HUES64 (cell line): ENCODE measurements around the gene MPG.

ENCODE experiments used
- H3K27ac ChIP-seq: 2 replicates; pipeline ENCODE4 v1.7.0; 2013; ENCODE audit warnings: low read depth, low read length, inconsistent platforms
- H3K27me3 ChIP-seq: 2 replicates; pipeline ENCODE4 v1.6.1; 2013; ENCODE audit warnings: mild to moderate bottlenecking, low read length; ENCODE audit not compliant: insufficient read depth
- H3K36me3 ChIP-seq: 2 replicates; pipeline ENCODE4 v1.6.1; 2013; ENCODE audit warnings: mild to moderate bottlenecking, low read length; ENCODE audit not compliant: insufficient read depth
- H3K4me1 ChIP-seq: 2 replicates; pipeline ENCODE4 v1.6.1; 2013; ENCODE audit warnings: mild to moderate bottlenecking, low read length, moderate library complexity; ENCODE audit not compliant: insufficient read depth
- H3K4me3 ChIP-seq: 2 replicates; pipeline ENCODE4 v1.5.1; 2013; ENCODE audit warnings: mild to moderate bottlenecking, low read length, moderate library complexity
- H3K9ac ChIP-seq: 2 replicates; pipeline ENCODE4 v1.6.1; 2013; ENCODE audit warnings: mild to moderate bottlenecking, low read depth, low read length
- H3K9me3 ChIP-seq: 2 replicates; pipeline ENCODE4 v1.6.1; 2013; ENCODE audit warnings: low read depth, low read length; ENCODE audit not compliant: insufficient read depth
- WGBS: fragments of 150-250, 120-280 bp; methylation state at CpG from one replicate; pipeline ENCODE4 v1.1.7; 2013; ENCODE audit warnings: missing lambda C conversion rate; 5-methylcytosine and 5-hydroxymethylcytosine counted together

Gene MPG

GRCh38 chr16:104928-105327, 26.9 kb downstream of the MPG start:
- H3K27me3 ChIP-seq: no peaks in the 10 kb centered on the region
- H3K27ac ChIP-seq: no peak overlapping the region
- peaks cover 11% of the 10 kb centered on the region for H3K36me3 ChIP-seq
- H3K9me3 ChIP-seq: no peaks in the 10 kb centered on the region
- no peak overlapping the region for H3K4me3 ChIP-seq
- H3K4me1 ChIP-seq: no peaks in the 10 kb centered on the region
- WGBS: 95% methylated on average over 3 of the region's 3 CpGs
- H3K9ac ChIP-seq: no peak overlapping the region

GRCh38 chr16:105521-105920, 27.5 kb downstream of the MPG start:
- Histone ChIP-seq H3K9me3 (no peaks in the 10 kb centered on the region), H3K4me1 (no peaks in the 10 kb centered on the region), H3K9ac (no peak overlapping the region), H3K27ac (no peak overlapping the region), H3K4me3 (no peak overlapping the region), H3K27me3 (no peaks in the 10 kb centered on the region), H3K36me3 (peaks cover 14% of the 10 kb centered on the region)
- 92% methylated on average over 6 of the region's 6 CpGs for WGBS

- Histone ChIP-seq H3K27me3 (no peaks in the 10 kb centered on the region), H3K9me3 (no peaks in the 10 kb centered on the region), H3K4me3 (no peak overlapping the region), H3K27ac (peak overlapping the region; percentile 11; the same call in 1 of the 2 replicates), H3K36me3 (peaks cover 22% of the 10 kb centered on the region), H3K9ac (no peak overlapping the region), H3K4me1 (no peaks in the 10 kb centered on the region)
- WGBS: 46% methylated on average over 6 of the region's 6 CpGs
Observed at GRCh38 chr16:106623-107324, 28.7 kb downstream of the MPG start.

GRCh38 chr16:112153-112840, 34.3 kb downstream of the MPG start:
- WGBS: 95% methylated on average over 21 of the region's 21 CpGs
- H3K9me3 ChIP-seq: no peaks in the 10 kb centered on the region
- H3K4me1 ChIP-seq: peaks cover 8% of the 10 kb centered on the region; the same call in 1 of the 2 replicates
- H3K27me3 ChIP-seq: no peaks in the 10 kb centered on the region
- H3K9ac ChIP-seq: no peak overlapping the region
- H3K36me3 ChIP-seq: peaks cover 39% of the 10 kb centered on the region
- H3K4me3 ChIP-seq: no peak overlapping the region
- no peak overlapping the region for H3K27ac ChIP-seq

- peaks cover 8% of the 10 kb centered on the region; the same call in 1 of the 2 replicates for H3K4me1 ChIP-seq
- 97% methylated on average over 2 of the region's 2 CpGs for WGBS
- H3K4me3 ChIP-seq: no peak overlapping the region
- no peaks in the 10 kb centered on the region for H3K9me3 ChIP-seq
- no peak overlapping the region for H3K27ac ChIP-seq
- no peak overlapping the region for H3K9ac ChIP-seq
- H3K27me3 ChIP-seq: no peaks in the 10 kb centered on the region
- peaks cover 36% of the 10 kb centered on the region for H3K36me3 ChIP-seq
Observed at GRCh38 chr16:114327-114726, 36.3 kb downstream of the MPG start.

- Histone ChIP-seq H3K27ac (no peak overlapping the region), H3K27me3 (no peaks in the 10 kb centered on the region), H3K4me1 (peaks cover 8% of the 10 kb centered on the region; the same call in 1 of the 2 replicates), H3K9ac (no peak overlapping the region), H3K36me3 (peaks cover 24% of the 10 kb centered on the region), H3K4me3 (no peak overlapping the region), H3K9me3 (no peaks in the 10 kb centered on the region)
- 92% methylated on average over 6 of the region's 7 CpGs for WGBS
Observed at GRCh38 chr16:116015-116414, 38.0 kb downstream of the MPG start.

GRCh38 chr16:117379-118365, 39.6 kb downstream of the MPG start:
- H3K36me3 ChIP-seq: peaks cover 11% of the 10 kb centered on the region
- peaks cover 8% of the 10 kb centered on the region; the same call in 1 of the 2 replicates for H3K4me1 ChIP-seq
- H3K27ac ChIP-seq: no peak overlapping the region
- no peak overlapping the region for H3K9ac ChIP-seq
- H3K9me3 ChIP-seq: no peaks in the 10 kb centered on the region
- no peak overlapping the region for H3K4me3 ChIP-seq
- H3K27me3 ChIP-seq: no peaks in the 10 kb centered on the region
- WGBS: 75% methylated on average over 19 of the region's 19 CpGs

- peaks cover 10% of the 10 kb centered on the region; the same call in 1 of the 2 replicates for H3K36me3 ChIP-seq
- H3K4me1 ChIP-seq: no peaks in the 10 kb centered on the region
- WGBS: 93% methylated on average over 2 of the region's 2 CpGs
- H3K27me3 ChIP-seq: no peaks in the 10 kb centered on the region
- H3K9ac ChIP-seq: no peak overlapping the region
- no peak overlapping the region for H3K27ac ChIP-seq
- no peaks in the 10 kb centered on the region for H3K9me3 ChIP-seq
- H3K4me3 ChIP-seq: no peak overlapping the region
Observed at GRCh38 chr16:118857-119256, 40.8 kb downstream of the MPG start.

- Histone ChIP-seq H3K4me1 (no peaks in the 10 kb centered on the region), H3K9ac (no peak overlapping the region)
- 92% methylated on average over 5 of the region's 5 CpGs for WGBS
Observed at GRCh38 chr16:119295-119694, 41.3 kb downstream of the MPG start.

GRCh38 chr16:119835-120491, 41.9 kb downstream of the MPG start:
- 93% methylated on average over 3 of the region's 3 CpGs for WGBS
- Histone ChIP-seq H3K36me3 (peaks cover 8% of the 10 kb centered on the region; the same call in 1 of the 2 replicates), H3K9me3 (no peaks in the 10 kb centered on the region), H3K4me1 (no peaks in the 10 kb centered on the region), H3K27me3 (no peaks in the 10 kb centered on the region), H3K9ac (no peak overlapping the region), H3K4me3 (no peak overlapping the region), H3K27ac (no peak overlapping the region)

More at GRCh38 chr16:119295-119694, 41.3 kb downstream of the MPG start:
- Histone ChIP-seq H3K4me3 (no peak overlapping the region), H3K27me3 (no peaks in the 10 kb centered on the region), H3K9me3 (no peaks in the 10 kb centered on the region), H3K36me3 (peaks cover 10% of the 10 kb centered on the region; the same call in 1 of the 2 replicates), H3K27ac (no peak overlapping the region)
